ENCODE results near the gene RPS3A. TPM values are rescaled to one million over a fixed set of nuclear protein-coding genes. Genes with fewer than 3 reads are reported as not detected.
"Not testable (repeated sequence)": the region's sequence is repeated elsewhere in the genome, so short reads cannot be mapped to it uniquely, and the experiment has no call there.

The RPS3A gene
- total RNA-seq, 2 experiments from 2014 or later: 3,793 to 3,917 TPM

- DNase-seq: peak; percentile 77
- Mint-ChIP-seq H3K27me3 (ENCODE audit: low read depth) (no peaks in the 10 kb centered on the region), H3K4me3 (no peak overlapping the region), H3K9me3 (no peaks in the 10 kb centered on the region), H3K4me1 (ENCODE audit: low read depth) (peaks cover 3% of the 10 kb centered on the region), H3K36me3 (ENCODE audit: low read depth) (no peaks in the 10 kb centered on the region), H3K27ac (no peak overlapping the region)
- CTCF ChIA-PET: interaction anchor here (0.7 to 2.3 kb wide), 16 partner anchors 9 to 541 kb away, joined by 3 to 11 read pairs (median 3); partner anchors contain the start of gene PRSS48
- intact Hi-C loops (cut with micrococcal nuclease): loop anchor here (1.0 to 10.0 kb wide), 8 partner anchors 160 to 1267 kb away; partner anchors contain the start of genes FHIP1A, GATB and PRSS48
Measured at GRCh38 chr4:151117371-151117962, 18.0 kb downstream of the RPS3A start.

- H3K9me3 Mint-ChIP-seq: no peaks in the 10 kb centered on the region
- peaks cover 2% of the 10 kb centered on the region for H3K4me1 Mint-ChIP-seq (ENCODE audit: low read depth)
- no peak overlapping the region for H3K27ac Mint-ChIP-seq
- no peak overlapping the region for H3K4me3 Mint-ChIP-seq
- no peaks in the 10 kb centered on the region for H3K27me3 Mint-ChIP-seq (ENCODE audit: low read depth)
- CTCF ChIA-PET: interaction anchor here (0.6 to 1.6 kb wide), 2 partner anchors 13 to 86 kb away, joined by 3 to 4 read pairs; no protein-coding TSS in a partner anchor
- intact Hi-C loops (cut with micrococcal nuclease): no loop called here
- DNase-seq: no peak
- H3K36me3 Mint-ChIP-seq (ENCODE audit: low read depth): no peaks in the 10 kb centered on the region
Measured at GRCh38 chr4:151129796-151130195, 30.4 kb downstream of the RPS3A start.

DNA sequence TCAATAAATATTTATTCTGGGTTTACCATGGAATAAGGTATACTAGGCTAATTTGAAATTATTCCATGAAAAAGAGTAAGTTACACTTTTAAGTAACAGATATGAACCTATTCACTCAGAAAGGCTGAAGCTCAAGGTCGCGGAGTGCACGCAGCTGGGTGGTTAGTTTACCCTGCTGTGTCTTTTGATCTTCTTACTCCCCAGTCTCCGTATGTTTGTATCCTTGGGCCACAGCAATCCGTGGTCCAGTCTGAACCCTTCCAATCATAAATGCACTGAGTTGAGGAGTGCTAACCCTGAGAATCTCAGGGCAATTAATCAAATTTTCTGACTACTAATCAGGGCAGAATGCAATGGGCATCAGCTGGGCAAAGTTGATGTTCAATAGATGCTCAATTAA, 33.9 kb downstream of the RPS3A start:
- CTCF ChIA-PET: interaction anchor here (0.6 kb wide), 1 partner anchor 511 kb away, joined by 4 read pairs; no protein-coding TSS in a partner anchor
- no peaks in the 10 kb centered on the region for H3K9me3 Mint-ChIP-seq
- H3K4me1 Mint-ChIP-seq (ENCODE audit: low read depth): peaks cover 2% of the 10 kb centered on the region

DNA sequence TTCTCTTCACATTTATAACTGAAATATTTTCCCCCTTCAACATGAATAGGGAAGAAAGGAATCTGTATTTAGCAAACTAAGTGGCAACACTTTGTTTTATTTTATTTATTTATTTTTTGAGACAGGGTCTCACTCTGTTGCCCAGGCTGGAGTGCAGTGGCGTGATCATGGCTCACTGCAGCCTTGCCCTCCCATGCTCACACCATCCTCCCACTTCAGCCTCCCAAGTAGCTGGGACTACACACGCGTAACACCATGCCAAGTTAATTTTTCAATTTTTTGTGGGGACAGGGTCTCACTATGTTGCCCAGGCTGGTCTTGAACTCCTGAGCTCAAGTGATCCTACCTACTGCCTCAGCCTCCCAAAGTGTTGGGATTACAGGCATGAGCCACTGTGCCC, 36.6 kb downstream of the RPS3A start:
- H3K27ac Mint-ChIP-seq; intact Hi-C loops (cut with micrococcal nuclease); CTCF ChIA-PET; DNase-seq; H3K36me3 Mint-ChIP-seq (ENCODE audit: low read depth); H3K4me1 Mint-ChIP-seq (ENCODE audit: low read depth); H3K9me3 Mint-ChIP-seq; H3K27me3 Mint-ChIP-seq (ENCODE audit: low read depth); H3K4me3 Mint-ChIP-seq: not testable (repeated sequence)

More for the DNA sequence above, 33.9 kb downstream of the RPS3A start:
- no peak overlapping the region for H3K4me3 Mint-ChIP-seq
- no peaks in the 10 kb centered on the region for H3K27me3 Mint-ChIP-seq (ENCODE audit: low read depth)
- no peak for DNase-seq
- intact Hi-C loops (cut with micrococcal nuclease): no loop called here
- H3K36me3 Mint-ChIP-seq (ENCODE audit: low read depth): no peaks in the 10 kb centered on the region
- H3K27ac Mint-ChIP-seq: no peak overlapping the region

DNA sequence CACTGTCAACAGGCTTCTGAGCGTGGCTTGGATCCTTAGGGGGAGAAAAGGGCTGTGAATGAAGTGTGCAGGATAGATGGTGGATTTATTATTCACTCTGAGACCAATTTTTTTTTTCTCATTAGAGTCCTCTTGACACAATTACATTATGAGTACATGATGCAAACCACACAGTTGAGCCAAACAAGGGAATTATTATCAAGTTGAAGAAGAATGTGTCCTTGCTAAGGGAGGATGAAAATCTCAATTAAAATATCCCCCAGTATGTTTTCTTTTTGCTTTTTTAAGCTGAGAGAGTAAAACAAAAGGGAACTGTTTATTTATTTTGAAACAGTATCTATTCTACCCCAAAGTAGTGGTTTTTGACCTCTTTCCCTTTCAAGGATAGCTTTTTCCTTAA, 40.4 kb downstream of the RPS3A start:
- no peaks in the 10 kb centered on the region for H3K36me3 Mint-ChIP-seq (ENCODE audit: low read depth)
- H3K27me3 Mint-ChIP-seq (ENCODE audit: low read depth): no peaks in the 10 kb centered on the region
- CTCF ChIA-PET: no interaction called here
- intact Hi-C loops (cut with micrococcal nuclease): no loop called here
- H3K27ac Mint-ChIP-seq: no peak overlapping the region
- H3K4me3 Mint-ChIP-seq: no peak overlapping the region
- H3K4me1 Mint-ChIP-seq (ENCODE audit: low read depth): no peaks in the 10 kb centered on the region
- no peak for DNase-seq
- H3K9me3 Mint-ChIP-seq: no peaks in the 10 kb centered on the region

GRCh38 chr4:151142758-151143157, 43.3 kb downstream of the RPS3A start:
- Mint-ChIP-seq H3K27ac (no peak overlapping the region), H3K4me3 (no peak overlapping the region), H3K27me3 (ENCODE audit: low read depth) (no peaks in the 10 kb centered on the region), H3K36me3 (ENCODE audit: low read depth) (no peaks in the 10 kb centered on the region), H3K4me1 (ENCODE audit: low read depth) (no peaks in the 10 kb centered on the region), H3K9me3 (no peaks in the 10 kb centered on the region)
- intact Hi-C loops (cut with micrococcal nuclease): no loop called here
- CTCF ChIA-PET: interaction anchor here (0.7 kb wide), 1 partner anchor 208 kb away, joined by 5 read pairs; no protein-coding TSS in a partner anchor
- DNase-seq: no peak

DNA sequence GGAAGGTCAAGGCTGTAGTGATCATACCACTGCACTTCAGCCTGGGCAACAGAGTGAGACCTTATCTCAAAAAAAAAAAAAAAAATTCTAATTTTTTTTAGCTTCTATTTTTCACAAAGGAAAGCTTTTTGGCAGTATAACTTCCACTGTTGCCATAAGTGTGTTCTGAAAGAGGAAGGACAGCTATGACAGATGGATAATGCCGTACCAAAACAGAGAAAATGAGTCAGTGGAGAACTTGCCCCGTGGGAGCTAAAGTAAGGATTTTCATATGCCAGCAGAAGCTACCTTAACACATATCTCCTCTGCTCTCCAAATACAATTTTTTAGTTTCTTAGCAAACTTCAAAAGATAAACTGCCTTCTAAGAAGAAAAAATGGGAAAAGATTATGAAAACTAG, 43.7 kb downstream of the RPS3A start:
- CTCF ChIA-PET: interaction anchor here (0.7 kb wide), 1 partner anchor 209 kb away, joined by 5 read pairs; no protein-coding TSS in a partner anchor
- H3K27ac Mint-ChIP-seq: no peak overlapping the region
- no peaks in the 10 kb centered on the region for H3K27me3 Mint-ChIP-seq (ENCODE audit: low read depth)
- H3K4me3 Mint-ChIP-seq: no peak overlapping the region
- no peak for DNase-seq
- H3K4me1 Mint-ChIP-seq (ENCODE audit: low read depth): no peaks in the 10 kb centered on the region
- H3K36me3 Mint-ChIP-seq (ENCODE audit: low read depth): no peaks in the 10 kb centered on the region
- no peaks in the 10 kb centered on the region for H3K9me3 Mint-ChIP-seq
- intact Hi-C loops (cut with micrococcal nuclease): no loop called here

DNA sequence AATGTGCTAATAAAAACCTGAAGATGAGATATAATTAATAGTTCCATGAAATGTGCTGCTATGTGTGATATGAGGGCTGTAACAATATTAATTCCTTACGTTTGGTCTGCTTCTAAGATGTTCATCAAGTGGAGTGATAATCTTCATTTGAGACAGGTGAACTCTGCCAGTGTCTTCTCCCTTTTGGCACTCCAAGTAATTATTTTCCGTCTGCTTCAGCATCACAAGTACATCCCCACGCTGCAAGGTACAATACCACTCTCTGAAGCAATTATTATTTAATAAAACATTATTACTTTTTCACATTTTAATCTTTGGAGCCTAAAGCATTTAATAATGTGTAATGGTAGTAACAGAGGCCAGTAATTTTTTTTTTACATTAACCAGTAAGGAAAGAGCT, 44.4 kb downstream of the RPS3A start:
- Mint-ChIP-seq H3K9me3 (no peaks in the 10 kb centered on the region), H3K4me1 (ENCODE audit: low read depth) (no peaks in the 10 kb centered on the region), H3K36me3 (ENCODE audit: low read depth) (no peaks in the 10 kb centered on the region), H3K27me3 (ENCODE audit: low read depth) (no peaks in the 10 kb centered on the region), H3K4me3 (no peak overlapping the region), H3K27ac (no peak overlapping the region)
- DNase-seq: no peak
- intact Hi-C loops (cut with micrococcal nuclease): no loop called here
- CTCF ChIA-PET: interaction anchor here (0.5 to 0.6 kb wide), 2 partner anchors 62 to 142 kb away, joined by 3 to 7 read pairs; no protein-coding TSS in a partner anchor

DNA sequence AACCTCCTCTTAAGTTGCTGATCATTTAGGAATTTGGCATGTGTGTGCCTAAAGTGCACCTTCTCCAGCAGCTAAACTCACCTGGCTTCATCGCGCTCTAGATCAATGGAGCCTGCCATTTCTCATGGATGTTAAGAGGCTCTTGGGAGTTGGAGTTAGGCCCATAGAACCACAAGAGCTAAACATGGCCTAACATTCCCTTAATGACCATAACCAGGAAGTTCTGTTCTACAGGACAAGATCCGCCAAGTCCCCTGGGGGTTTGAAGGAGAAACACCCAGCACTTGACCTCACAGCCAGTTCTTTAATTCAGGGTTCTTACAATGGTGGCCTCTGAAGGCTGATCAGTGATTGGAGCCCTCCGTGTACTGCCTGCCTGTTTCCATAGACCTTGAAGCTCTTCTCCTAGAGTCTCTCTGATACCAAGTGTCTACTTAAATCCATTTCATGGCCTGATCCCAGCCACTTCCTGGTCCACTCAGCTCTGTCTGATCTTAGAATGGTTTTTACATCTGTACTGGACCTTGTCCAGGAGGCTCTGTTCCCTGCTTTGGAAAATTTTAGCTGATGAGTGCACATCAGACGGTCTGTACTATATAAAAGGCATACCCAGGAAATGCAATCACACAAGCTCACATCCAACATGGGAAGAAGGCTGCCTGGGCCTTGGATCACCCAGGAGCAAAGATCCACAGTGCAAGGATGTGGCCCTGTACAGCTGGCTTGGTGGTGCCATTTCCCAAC, 45.1 kb downstream of the RPS3A start:
- Mint-ChIP-seq H3K27ac (no peak overlapping the region), H3K4me1 (ENCODE audit: low read depth) (no peaks in the 10 kb centered on the region), H3K27me3 (ENCODE audit: low read depth) (no peaks in the 10 kb centered on the region), H3K9me3 (no peaks in the 10 kb centered on the region), H3K4me3 (no peak overlapping the region), H3K36me3 (ENCODE audit: low read depth) (no peaks in the 10 kb centered on the region)
- CTCF ChIA-PET: interaction anchor here (0.6 to 0.8 kb wide), 2 partner anchors 14 to 142 kb away, joined by 3 to 7 read pairs; no protein-coding TSS in a partner anchor
- no peak for DNase-seq
- intact Hi-C loops (cut with micrococcal nuclease): no loop called here

GRCh38 chr4:151147000-151147399, 47.6 kb downstream of the RPS3A start:
- no peak overlapping the region for H3K4me3 Mint-ChIP-seq
- H3K9me3 Mint-ChIP-seq: no peaks in the 10 kb centered on the region
- intact Hi-C loops (cut with micrococcal nuclease): no loop called here
- H3K27me3 Mint-ChIP-seq (ENCODE audit: low read depth): no peaks in the 10 kb centered on the region
- H3K36me3 Mint-ChIP-seq (ENCODE audit: low read depth): no peaks in the 10 kb centered on the region
- CTCF ChIA-PET: interaction anchor here (1.0 kb wide), 2 partner anchors 8 to 29 kb away, joined by 3 read pairs; no protein-coding TSS in a partner anchor
- no peak overlapping the region for H3K27ac Mint-ChIP-seq
- H3K4me1 Mint-ChIP-seq (ENCODE audit: low read depth): no peaks in the 10 kb centered on the region
- no peak for DNase-seq

DNA sequence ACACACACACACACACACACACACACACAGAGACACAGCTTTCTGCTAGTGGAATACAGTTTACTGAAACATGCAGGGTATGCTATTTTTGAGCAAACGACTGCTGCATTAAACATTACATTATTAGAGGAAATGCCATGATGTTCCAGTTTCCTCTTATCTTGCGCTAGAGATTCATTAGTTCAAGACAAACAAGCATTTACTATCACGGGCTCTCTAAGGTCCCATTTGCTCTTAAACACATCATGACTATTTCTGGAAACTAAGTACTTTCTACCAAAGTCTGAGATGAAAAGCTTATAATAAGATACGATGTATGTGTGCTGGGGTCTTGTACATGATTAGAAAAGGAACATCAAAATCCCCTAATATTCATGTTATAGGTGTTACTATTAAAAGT, 48.8 kb downstream of the RPS3A start:
- intact Hi-C loops (cut with micrococcal nuclease): no loop called here
- no peaks in the 10 kb centered on the region for H3K36me3 Mint-ChIP-seq (ENCODE audit: low read depth)
- CTCF ChIA-PET: interaction anchor here (0.6 to 1.0 kb wide), 2 partner anchors 9 to 145 kb away, joined by 3 to 4 read pairs; no protein-coding TSS in a partner anchor
- no peak overlapping the region for H3K4me3 Mint-ChIP-seq
- no peaks in the 10 kb centered on the region for H3K4me1 Mint-ChIP-seq (ENCODE audit: low read depth)
- H3K27me3 Mint-ChIP-seq (ENCODE audit: low read depth): no peaks in the 10 kb centered on the region
- no peak for DNase-seq
- no peaks in the 10 kb centered on the region for H3K9me3 Mint-ChIP-seq
- H3K27ac Mint-ChIP-seq: no peak overlapping the region

DNA sequence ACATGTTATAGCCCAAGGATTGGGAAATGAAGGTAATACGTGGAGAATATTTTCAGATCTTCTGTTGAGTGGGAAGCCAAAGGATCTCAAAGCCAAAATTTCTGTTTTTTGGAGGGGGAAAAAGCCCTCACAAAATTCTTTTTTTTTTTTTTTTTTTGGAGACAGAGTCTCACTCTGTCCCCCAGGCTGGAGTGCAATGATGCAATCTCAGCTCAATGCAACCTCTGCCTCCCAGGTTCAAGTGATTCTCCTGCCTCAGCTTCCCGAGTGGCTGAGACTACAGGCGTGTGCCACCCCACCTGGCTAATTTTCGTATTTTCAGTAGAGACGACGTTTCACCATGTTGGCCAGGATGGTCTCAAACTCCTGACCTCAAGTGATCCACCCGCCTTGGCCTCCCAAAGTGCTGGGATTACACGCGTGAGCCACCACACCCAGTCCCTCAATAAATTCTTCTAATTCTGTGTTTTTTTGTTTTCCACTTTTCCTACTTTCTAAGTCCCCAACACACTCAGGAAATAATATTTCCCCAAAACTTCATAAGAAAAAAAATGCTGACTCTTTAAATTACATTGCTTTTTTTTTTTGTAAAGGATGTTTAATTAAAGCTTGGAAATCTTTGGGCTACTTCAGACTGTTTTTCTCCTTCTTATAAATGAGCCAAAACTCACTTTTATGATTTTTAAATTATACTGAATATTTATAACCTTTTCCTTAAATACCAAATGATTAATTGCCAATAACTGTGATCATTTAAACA, 51.6 kb downstream of the RPS3A start:
- Mint-ChIP-seq H3K4me3 (no peak overlapping the region), H3K27me3 (ENCODE audit: low read depth) (no peaks in the 10 kb centered on the region), H3K9me3 (no peaks in the 10 kb centered on the region), H3K4me1 (ENCODE audit: low read depth) (no peaks in the 10 kb centered on the region), H3K36me3 (ENCODE audit: low read depth) (no peaks in the 10 kb centered on the region), H3K27ac (no peak overlapping the region)
- CTCF ChIA-PET: no interaction called here
- no peak for DNase-seq
- intact Hi-C loops (cut with micrococcal nuclease): no loop called here

Measured in activated naive CD4-positive, alpha-beta T cell treated with anti-CD3 and anti-CD28 coated beads for 36 hours (primary cell).